AG04450 (cell line): ENCODE results near the gene SEZ6L2. TPM values are rescaled to one million over a fixed set of nuclear protein-coding genes. Genes with fewer than 3 reads are reported as not detected.

ENCODE experiments used
- CTCF ChIA-PET: fragments of 300-600, 350-600 bp; formaldehyde crosslinking; extraction: SDS; loops from one replicate; lab custom pipeline; 2022; ENCODE audit warnings: antibody characterized with exemption, inconsistent platforms; lab: Charles Lee
- POLR2A ChIA-PET: fragments of 350-600 bp; formaldehyde crosslinking; extraction: SDS; loops from one replicate; lab custom pipeline; 2021; ENCODE audit warnings: antibody characterized with exemption, inconsistent platforms; lab: Yijun Ruan, JAX
- DNase-seq: peaks from one replicate; pipeline ENCODE4 v3.0.0-alpha.2; 2011; ENCODE audit warnings: low read depth, low spot score
- H3K27ac ChIP-seq: one replicate; pipeline ENCODE4 v1.5.1; 2012; ENCODE audit warnings: low read depth, low read length, control low read depth
- H3K27me3 ChIP-seq: one replicate; pipeline ENCODE4 v1.6.0; 2012; ENCODE audit warnings: low read length; ENCODE audit not compliant: control insufficient read depth, insufficient read depth
- H3K4me3 ChIP-seq: 2 replicates; pipeline ENCODE4 v1.5.1; 2011; ENCODE audit warnings: mild to moderate bottlenecking, low read depth, low read length, control low read depth
- H3K9me3 ChIP-seq: 2 replicates; pipeline ENCODE4 v1.5.1; 2012; ENCODE audit warnings: low read length; ENCODE audit not compliant: control insufficient read depth, insufficient read depth
- polyA plus RNA-seq: library from polyadenylated mRNA; depleted of rRNA; stranded (reverse); fragments of >200 nt; gene quantifications from 2 replicates; pipeline ENCODE4 v1.2.3, GENCODE V29; 2011
- TF ChIP-seq, protein P1 (sequence below): IDR thresholded peaks from 2 replicates; pipeline ENCODE4 v1.5.1; 2011; ENCODE audit warnings: low read depth, low read length, control low read depth, inconsistent platforms

The SEZ6L2 gene
- polyA plus RNA-seq, 1 experiment: 5.0 TPM

- Histone ChIP-seq H3K27ac (no peak overlapping the region), H3K27me3 (no peaks in the 10 kb centered on the region), H3K9me3 (no peaks in the 10 kb centered on the region; the same call in 1 of the 2 replicates), H3K4me3 (no peak overlapping the region)
- no peak for DNase-seq
- ChIA-PET CTCF (interaction anchor here (0.6 kb wide), 1 partner anchor 55 kb away, joined by 4 read pairs; no protein-coding TSS in a partner anchor), POLR2A (interaction anchor here (1.5 kb wide), 1 partner anchor 11 kb away, joined by 4 read pairs; the partner anchor contains the start of gene KCTD13)
- TF ChIP-seq, protein P1, sequence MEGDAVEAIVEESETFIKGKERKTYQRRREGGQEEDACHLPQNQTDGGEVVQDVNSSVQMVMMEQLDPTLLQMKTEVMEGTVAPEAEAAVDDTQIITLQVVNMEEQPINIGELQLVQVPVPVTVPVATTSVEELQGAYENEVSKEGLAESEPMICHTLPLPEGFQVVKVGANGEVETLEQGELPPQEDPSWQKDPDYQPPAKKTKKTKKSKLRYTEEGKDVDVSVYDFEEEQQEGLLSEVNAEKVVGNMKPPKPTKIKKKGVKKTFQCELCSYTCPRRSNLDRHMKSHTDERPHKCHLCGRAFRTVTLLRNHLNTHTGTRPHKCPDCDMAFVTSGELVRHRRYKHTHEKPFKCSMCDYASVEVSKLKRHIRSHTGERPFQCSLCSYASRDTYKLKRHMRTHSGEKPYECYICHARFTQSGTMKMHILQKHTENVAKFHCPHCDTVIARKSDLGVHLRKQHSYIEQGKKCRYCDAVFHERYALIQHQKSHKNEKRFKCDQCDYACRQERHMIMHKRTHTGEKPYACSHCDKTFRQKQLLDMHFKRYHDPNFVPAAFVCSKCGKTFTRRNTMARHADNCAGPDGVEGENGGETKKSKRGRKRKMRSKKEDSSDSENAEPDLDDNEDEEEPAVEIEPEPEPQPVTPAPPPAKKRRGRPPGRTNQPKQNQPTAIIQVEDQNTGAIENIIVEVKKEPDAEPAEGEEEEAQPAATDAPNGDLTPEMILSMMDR: no peak
These were observed 16.4 kb upstream of the SEZ6L2 start for GRCh38 chr16:29915590-29916247.

DNA sequence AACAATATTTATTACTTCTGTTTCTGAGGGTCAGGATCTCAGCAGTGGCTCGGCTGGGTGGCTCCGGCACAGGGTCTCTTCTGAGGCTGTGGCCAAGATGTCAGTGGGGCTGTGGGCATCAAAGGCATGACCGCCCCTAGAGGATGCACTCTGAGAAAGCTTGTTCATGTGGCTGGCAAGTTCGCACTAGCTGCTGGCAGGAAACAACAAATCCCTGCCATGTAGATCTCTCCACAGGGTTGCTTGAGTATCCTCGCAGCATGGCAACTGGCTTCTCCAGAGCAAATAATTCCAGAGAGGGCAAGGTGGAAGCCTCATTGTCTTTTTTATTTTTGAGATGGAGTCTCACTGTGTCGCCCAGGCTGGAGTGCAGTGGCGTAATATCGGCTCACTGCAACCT is 14.2 kb upstream of the SEZ6L2 start:
- Histone ChIP-seq H3K27me3 (no peaks in the 10 kb centered on the region), H3K27ac (no peak overlapping the region), H3K9me3 (no peaks in the 10 kb centered on the region; the same call in 1 of the 2 replicates), H3K4me3 (no peak overlapping the region)
- POLR2A ChIA-PET: interaction anchor here (1.4 kb wide), 1 partner anchor 14 kb away, joined by 4 read pairs; the partner anchor contains the start of gene SEZ6L2
- TF ChIP-seq, protein P1: no peak
- CTCF ChIA-PET: no interaction called here
- no peak for DNase-seq

DNA sequence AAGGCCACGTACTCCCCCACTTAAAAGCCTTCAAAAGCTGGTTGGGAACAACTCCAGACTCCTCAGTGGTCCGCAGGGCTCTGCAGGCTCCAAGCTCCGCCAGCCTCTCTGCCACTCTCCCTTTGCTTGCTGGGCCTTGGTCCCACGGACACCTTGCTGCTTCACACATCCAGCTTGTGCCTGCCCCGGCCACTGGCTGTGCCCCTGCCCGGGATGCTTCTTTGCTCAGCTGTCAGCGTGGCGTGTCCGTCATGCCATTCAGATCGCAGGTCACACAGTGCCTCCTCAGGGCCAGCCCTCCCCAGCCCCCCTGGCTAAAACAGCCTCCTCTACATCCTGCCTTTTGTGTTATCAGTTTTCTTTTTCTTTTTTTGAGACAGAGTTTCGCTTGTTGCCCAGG is 12.7 kb upstream of the SEZ6L2 start:
- no peak overlapping the region for H3K27ac ChIP-seq
- no peak overlapping the region for H3K4me3 ChIP-seq
- ChIA-PET CTCF (no interaction called here), POLR2A (interaction anchor here (0.5 to 1.2 kb wide), 2 partner anchors 15 to 267 kb away, joined by 3 to 4 read pairs; partner anchors contain the start of gene KCTD13)
- DNase-seq: no peak
- no peaks in the 10 kb centered on the region; the same call in 1 of the 2 replicates for H3K9me3 ChIP-seq
- no peaks in the 10 kb centered on the region for H3K27me3 ChIP-seq
- TF ChIP-seq, protein P1: no peak

- DNase-seq: no peak
- CTCF ChIA-PET: interaction anchor here (1.0 kb wide), 1 partner anchor 12 kb away, joined by 4 read pairs; no protein-coding TSS in a partner anchor
- no peaks in the 10 kb centered on the region; the same call in 1 of the 2 replicates for H3K9me3 ChIP-seq
- POLR2A ChIA-PET: interaction anchor here (0.5 to 1.2 kb wide), 3 partner anchors 15 to 267 kb away, joined by 3 to 5 read pairs (median 4); partner anchors contain the start of gene KCTD13
- H3K27ac ChIP-seq: no peak overlapping the region
- H3K27me3 ChIP-seq: no peaks in the 10 kb centered on the region
- no peak overlapping the region for H3K4me3 ChIP-seq
- TF ChIP-seq, protein P1: no peak
These were observed 12.3 kb upstream of the SEZ6L2 start for GRCh38 chr16:29911676-29912010.
